DOHH2 (cell line): ENCODE data around the gene CDH22.

ENCODE experiments used
- EZH2phosphoT487 ChIP-seq: fragments of 200-600 bp; sonication (generic); IDR thresholded peaks from 2 replicates; pipeline ENCODE4 v1.6.1; 2017; ENCODE audit warnings: borderline replicate concordance, mild to moderate bottlenecking, antibody characterized with exemption, low read length, moderate library complexity, mixed read lengths
- TF ChIP-seq, protein P1 (sequence below): fragments of 200-600 bp; sonication (generic); IDR thresholded peaks from one replicate; pipeline ENCODE4 v1.5.1; 2014; ENCODE audit warnings: antibody characterized with exemption, mild to moderate bottlenecking, low read depth, low read length; ENCODE audit not compliant: poor library complexity, severe bottlenecking

- TF ChIP-seq, protein P1, sequence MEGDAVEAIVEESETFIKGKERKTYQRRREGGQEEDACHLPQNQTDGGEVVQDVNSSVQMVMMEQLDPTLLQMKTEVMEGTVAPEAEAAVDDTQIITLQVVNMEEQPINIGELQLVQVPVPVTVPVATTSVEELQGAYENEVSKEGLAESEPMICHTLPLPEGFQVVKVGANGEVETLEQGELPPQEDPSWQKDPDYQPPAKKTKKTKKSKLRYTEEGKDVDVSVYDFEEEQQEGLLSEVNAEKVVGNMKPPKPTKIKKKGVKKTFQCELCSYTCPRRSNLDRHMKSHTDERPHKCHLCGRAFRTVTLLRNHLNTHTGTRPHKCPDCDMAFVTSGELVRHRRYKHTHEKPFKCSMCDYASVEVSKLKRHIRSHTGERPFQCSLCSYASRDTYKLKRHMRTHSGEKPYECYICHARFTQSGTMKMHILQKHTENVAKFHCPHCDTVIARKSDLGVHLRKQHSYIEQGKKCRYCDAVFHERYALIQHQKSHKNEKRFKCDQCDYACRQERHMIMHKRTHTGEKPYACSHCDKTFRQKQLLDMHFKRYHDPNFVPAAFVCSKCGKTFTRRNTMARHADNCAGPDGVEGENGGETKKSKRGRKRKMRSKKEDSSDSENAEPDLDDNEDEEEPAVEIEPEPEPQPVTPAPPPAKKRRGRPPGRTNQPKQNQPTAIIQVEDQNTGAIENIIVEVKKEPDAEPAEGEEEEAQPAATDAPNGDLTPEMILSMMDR, result no peak
- no peak for TF ChIP-seq EZH2phosphoT487
Measured at GRCh38 chr20:46199198-46199597, 109.1 kb downstream of the CDH22 start.
